GM12865 (cell line): Measurements from ENCODE around the gene MYH1.

Source experiments
- DNase-seq: peaks from one replicate; pipeline ENCODE4 v3.0.0; 2010; ENCODE audit warnings: low read depth
- H3K4me3 ChIP-seq: 2 replicates; pipeline ENCODE4 v1.5.1; 2011; ENCODE audit warnings: mild to moderate bottlenecking, low read depth, low read length, control low read depth
- TF ChIP-seq, protein P1 (sequence below): IDR thresholded peaks from 2 replicates; pipeline ENCODE4 v1.5.1; 2011; ENCODE audit warnings: low read length, control low read depth, low read depth, inconsistent platforms; ENCODE audit not compliant: insufficient read depth; ENCODE audit errors: missing control alignments

The MYH1 gene

GRCh38 chr17:10482252-10482651, 36.1 kb downstream of the MYH1 start:
- no peak for DNase-seq
- H3K4me3 ChIP-seq: no peak overlapping the region
- TF ChIP-seq, protein P1, sequence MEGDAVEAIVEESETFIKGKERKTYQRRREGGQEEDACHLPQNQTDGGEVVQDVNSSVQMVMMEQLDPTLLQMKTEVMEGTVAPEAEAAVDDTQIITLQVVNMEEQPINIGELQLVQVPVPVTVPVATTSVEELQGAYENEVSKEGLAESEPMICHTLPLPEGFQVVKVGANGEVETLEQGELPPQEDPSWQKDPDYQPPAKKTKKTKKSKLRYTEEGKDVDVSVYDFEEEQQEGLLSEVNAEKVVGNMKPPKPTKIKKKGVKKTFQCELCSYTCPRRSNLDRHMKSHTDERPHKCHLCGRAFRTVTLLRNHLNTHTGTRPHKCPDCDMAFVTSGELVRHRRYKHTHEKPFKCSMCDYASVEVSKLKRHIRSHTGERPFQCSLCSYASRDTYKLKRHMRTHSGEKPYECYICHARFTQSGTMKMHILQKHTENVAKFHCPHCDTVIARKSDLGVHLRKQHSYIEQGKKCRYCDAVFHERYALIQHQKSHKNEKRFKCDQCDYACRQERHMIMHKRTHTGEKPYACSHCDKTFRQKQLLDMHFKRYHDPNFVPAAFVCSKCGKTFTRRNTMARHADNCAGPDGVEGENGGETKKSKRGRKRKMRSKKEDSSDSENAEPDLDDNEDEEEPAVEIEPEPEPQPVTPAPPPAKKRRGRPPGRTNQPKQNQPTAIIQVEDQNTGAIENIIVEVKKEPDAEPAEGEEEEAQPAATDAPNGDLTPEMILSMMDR: no peak

- H3K4me3 ChIP-seq: no peak overlapping the region
- no peak for DNase-seq
- TF ChIP-seq, protein P1: no peak
Measured at GRCh38 chr17:10477701-10478100, 40.6 kb downstream of the MYH1 start.

GRCh38 chr17:10474536-10474935, 43.8 kb downstream of the MYH1 start:
- TF ChIP-seq, protein P1: no peak
- no peak overlapping the region for H3K4me3 ChIP-seq
- DNase-seq: no peak

DNA sequence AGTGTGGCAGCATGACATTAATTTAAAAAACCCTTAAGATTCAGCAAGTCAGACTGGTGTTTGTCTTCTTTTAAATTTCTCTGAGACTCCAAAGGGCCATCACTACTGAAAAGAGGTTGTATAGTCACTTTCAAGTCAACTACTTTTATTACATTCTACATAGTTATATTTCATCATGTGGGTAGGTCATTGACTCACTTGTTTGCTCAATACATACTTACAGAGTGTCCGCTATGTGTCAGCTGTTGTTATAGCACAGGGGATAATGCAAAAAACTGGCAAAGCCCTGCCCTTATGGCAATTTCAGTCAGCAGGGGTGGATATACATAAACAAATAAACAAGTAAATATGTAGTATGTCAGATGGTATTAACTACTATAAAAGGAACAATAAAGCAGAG, 46.5 kb downstream of the MYH1 start:
- TF ChIP-seq, protein P1: no peak
- DNase-seq: no peak
- H3K4me3 ChIP-seq: no peak overlapping the region

DNA sequence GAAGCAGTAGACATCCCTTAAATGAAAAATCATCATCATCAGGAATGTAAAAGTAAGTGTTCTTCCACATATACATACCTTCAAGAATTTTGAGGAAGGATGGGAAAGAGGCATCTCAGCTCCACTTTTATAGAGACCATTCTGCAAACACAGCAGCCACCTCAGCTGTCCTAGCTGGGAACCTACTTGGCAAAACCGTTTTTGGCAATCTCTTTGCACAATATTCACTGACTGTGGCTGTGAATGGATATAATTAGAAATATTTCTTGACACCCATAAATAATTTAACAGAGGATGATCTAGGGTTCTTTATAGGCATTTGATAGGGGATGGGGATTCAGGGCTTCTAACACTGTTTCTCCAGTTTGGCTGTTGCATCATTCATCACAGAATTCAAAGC, 48.9 kb downstream of the MYH1 start, which contains the start of gene MYH4:
Gene MYH4 (minus strand): TSS at position 101 of the 400 bp plus-strand sequence. CDS start 2,814 bp downstream, outside the sequence.
- DNase-seq: no peak
- TF ChIP-seq, protein P1: no peak
- H3K4me3 ChIP-seq: no peak within 1 kb of the TSS

DNA sequence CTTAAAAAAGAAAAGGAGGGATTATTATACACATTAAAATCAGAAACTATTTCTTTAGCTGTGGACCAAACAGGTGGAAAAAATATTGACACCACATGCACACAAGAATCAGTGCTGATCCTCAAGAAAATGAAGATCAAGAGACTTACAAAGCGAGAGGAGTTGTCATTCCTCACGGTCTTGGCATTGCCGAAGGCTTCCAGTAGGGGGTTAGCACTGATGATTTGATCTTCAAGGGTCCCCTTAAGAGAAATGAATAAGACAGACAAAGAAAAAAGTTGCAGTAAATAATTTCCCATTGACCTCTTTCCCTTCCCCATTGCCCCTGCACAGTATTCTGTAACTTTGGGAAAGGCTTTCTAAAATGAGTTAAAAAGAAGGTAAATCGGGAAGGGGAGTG, 54.9 kb downstream of the MYH1 start:
- TF ChIP-seq, protein P1: no peak
- no peak overlapping the region for H3K4me3 ChIP-seq
- no peak for DNase-seq

DNA sequence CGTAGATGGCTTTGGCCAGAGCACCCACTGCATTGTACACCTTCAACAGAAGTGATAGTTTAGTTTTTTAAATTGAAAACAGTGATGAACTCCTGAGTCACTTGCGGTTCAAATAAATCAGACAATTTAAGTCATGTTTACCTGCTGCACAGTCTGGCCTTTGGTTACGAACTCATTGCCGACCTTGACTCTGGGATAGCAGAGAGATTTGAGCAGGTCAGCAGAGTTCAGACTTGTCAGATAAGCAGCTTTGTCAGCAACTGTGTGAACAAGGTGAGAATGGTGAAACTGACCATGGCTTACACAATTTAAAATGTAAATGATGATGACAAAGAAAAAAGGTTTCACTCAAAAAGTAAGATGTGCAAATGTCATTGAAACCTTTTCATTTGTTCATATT, 58.3 kb downstream of the MYH1 start:
- no peak overlapping the region for H3K4me3 ChIP-seq
- DNase-seq: no peak
- TF ChIP-seq, protein P1: no peak
